ENCODE measurements around the gene SLC28A1.

SLC28A1 gene

GRCh38 chr15:84868037-84868880, 16.2 kb upstream of the SLC28A1 start:
- no peak for DNase-seq (ENCODE audit: low read depth)
- TF ChIP-seq, protein P1, sequence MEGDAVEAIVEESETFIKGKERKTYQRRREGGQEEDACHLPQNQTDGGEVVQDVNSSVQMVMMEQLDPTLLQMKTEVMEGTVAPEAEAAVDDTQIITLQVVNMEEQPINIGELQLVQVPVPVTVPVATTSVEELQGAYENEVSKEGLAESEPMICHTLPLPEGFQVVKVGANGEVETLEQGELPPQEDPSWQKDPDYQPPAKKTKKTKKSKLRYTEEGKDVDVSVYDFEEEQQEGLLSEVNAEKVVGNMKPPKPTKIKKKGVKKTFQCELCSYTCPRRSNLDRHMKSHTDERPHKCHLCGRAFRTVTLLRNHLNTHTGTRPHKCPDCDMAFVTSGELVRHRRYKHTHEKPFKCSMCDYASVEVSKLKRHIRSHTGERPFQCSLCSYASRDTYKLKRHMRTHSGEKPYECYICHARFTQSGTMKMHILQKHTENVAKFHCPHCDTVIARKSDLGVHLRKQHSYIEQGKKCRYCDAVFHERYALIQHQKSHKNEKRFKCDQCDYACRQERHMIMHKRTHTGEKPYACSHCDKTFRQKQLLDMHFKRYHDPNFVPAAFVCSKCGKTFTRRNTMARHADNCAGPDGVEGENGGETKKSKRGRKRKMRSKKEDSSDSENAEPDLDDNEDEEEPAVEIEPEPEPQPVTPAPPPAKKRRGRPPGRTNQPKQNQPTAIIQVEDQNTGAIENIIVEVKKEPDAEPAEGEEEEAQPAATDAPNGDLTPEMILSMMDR (IDR thresholded peaks at IDR 0.05; ENCODE audit: control insufficient read depth, extremely low read depth, insufficient read depth): no peak
- H3K4me3 ChIP-seq (ENCODE audit: low read depth, low read length): no peak overlapping the region

DNA sequence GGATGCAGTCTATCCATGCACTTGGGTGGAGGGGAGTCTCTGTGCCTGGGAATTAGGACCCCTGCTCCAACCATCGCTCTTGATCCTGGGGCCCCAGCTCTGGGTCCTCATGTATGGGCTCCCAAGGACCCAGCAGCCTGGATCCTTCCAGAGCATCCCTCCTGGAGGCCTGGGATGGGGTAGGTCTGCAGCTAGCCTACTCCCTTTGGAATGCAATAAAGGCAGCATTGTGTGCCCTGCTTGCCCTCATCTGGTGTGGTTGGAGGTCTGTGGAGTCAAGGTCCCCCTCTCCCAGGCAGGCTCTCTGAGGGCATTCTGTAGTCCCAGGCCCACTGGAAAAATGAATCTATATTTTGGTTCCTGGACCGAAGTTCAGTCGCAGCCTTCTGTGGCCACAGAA, 15.0 kb upstream of the SLC28A1 start:
- no peak overlapping the region for H3K4me3 ChIP-seq (ENCODE audit: low read depth, low read length)
- TF ChIP-seq, protein P1 (IDR thresholded peaks at IDR 0.05; ENCODE audit: control insufficient read depth, extremely low read depth, insufficient read depth): no peak
- DNase-seq (ENCODE audit: low read depth): no peak

DNA sequence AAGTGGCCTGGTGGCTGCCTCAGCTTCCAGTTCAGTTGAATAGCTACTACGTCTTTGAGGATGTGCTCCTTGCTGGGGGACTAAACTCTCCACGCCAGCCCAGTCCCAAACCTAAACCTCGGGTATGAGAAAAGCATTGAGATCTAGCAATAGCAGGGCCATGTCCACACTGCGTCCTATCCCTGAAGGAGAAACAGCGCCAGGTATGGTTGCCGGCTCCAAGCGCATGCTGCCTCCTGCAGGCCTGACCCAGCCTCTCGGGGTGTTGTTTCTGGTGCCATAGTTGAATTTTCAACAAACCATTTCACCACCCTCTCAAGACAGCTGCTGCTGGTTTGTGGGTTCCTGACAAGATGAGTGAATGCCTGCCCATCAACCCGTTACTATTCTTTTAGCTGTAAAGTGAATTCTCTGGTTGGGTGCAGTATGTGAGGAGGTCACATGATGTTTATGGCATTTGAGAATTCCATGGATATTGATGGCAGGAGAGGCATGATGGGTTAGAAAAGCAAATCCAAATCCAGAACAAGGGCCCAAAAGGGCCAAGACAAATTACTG, 13.0 kb upstream of the SLC28A1 start:
- H3K4me3 ChIP-seq (ENCODE audit: low read depth, low read length): no peak overlapping the region
- TF ChIP-seq, protein P1 (IDR thresholded peaks at IDR 0.05; ENCODE audit: control insufficient read depth, extremely low read depth, insufficient read depth): no peak
- DNase-seq (ENCODE audit: low read depth): no peak

- DNase-seq (ENCODE audit: low read depth): no peak
- no peak overlapping the region for H3K4me3 ChIP-seq (ENCODE audit: low read depth, low read length)
- TF ChIP-seq, protein P1 (IDR thresholded peaks at IDR 0.05; ENCODE audit: control insufficient read depth, extremely low read depth, insufficient read depth): no peak
These were observed 12.2 kb upstream of the SLC28A1 start for GRCh38 chr15:84872009-84872910.

GRCh38 chr15:84873997-84874396, 10.5 kb upstream of the SLC28A1 start:
- DNase-seq (ENCODE audit: low read depth): no peak

GRCh38 chr15:84874981-84875699, 9.3 kb upstream of the SLC28A1 start:
- DNase-seq (ENCODE audit: low read depth): no peak
- TF ChIP-seq, protein P1 (IDR thresholded peaks at IDR 0.05; ENCODE audit: control insufficient read depth, extremely low read depth, insufficient read depth): no peak
- no peak overlapping the region for H3K4me3 ChIP-seq (ENCODE audit: low read depth, low read length)

More at GRCh38 chr15:84873997-84874396, 10.5 kb upstream of the SLC28A1 start:
- TF ChIP-seq, protein P1 (IDR thresholded peaks at IDR 0.05; ENCODE audit: control insufficient read depth, extremely low read depth, insufficient read depth): no peak
- H3K4me3 ChIP-seq (ENCODE audit: low read depth, low read length): no peak overlapping the region
